Lower lobe of right lung (tissue), 2 donors: ENCODE results near the gene MAN2A1. TPM values are rescaled to one million over a fixed set of nuclear protein-coding genes. Genes with fewer than 3 reads are reported as not detected.
"Not testable (repeated sequence)": the region's sequence is repeated elsewhere in the genome, so short reads cannot be mapped to it uniquely, and the experiment has no call there.

Experiments
- ATAC-seq, 2 donors: fragments of 200-7000 bp; cut with Tn5 transposase; one replicate each; pipeline ENCODE4 v1.9.1; 2020 to 2022; ENCODE audit warnings: mild to moderate bottlenecking in 2 of 2, moderate library complexity in 2 of 2
- DNase-seq: peaks from one replicate; pipeline ENCODE4 v3.0.0-alpha.2; 2020
- H3K27ac ChIP-seq: fragments of 200-600 bp; one replicate; pipeline ENCODE4 v1.8.0; 2022
- H3K27me3 ChIP-seq: fragments of 200-600 bp; one replicate; pipeline ENCODE4 v1.8.0; 2022; ENCODE audit warnings: low read depth
- H3K36me3 ChIP-seq: fragments of 200-600 bp; one replicate; pipeline ENCODE4 v1.8.0; 2022; ENCODE audit warnings: mild to moderate bottlenecking
- H3K4me1 ChIP-seq: fragments of 200-600 bp; one replicate; pipeline ENCODE4 v1.8.0; 2022
- H3K4me3 ChIP-seq: fragments of 200-600 bp; one replicate; pipeline ENCODE4 v1.8.0; 2022; ENCODE audit warnings: mild to moderate bottlenecking
- H3K9me3 ChIP-seq: fragments of 200-600 bp; one replicate; pipeline ENCODE4 v1.8.0; 2022
- CTCF ChIP-seq: fragments of 200-600 bp; IDR thresholded peaks from one replicate; pipeline ENCODE4 v1.8.0; 2022; ENCODE audit warnings: antibody characterized with exemption, mild to moderate bottlenecking
- intact Hi-C: fragments of 100-400 bp; cut with DNase I; formaldehyde crosslinking; loops from one replicate; pipeline ENCODE4 v1.11.0; 2022
- total RNA-seq: library from RNA; stranded (reverse); fragmentation: NEBNext Ultra II Directional; extraction: Animal tissue kit (Norgen Biotek cat#: 25700); gene quantifications from one replicate; pipeline ENCODE4 v1.2.1, GENCODE V29; 2021
- donor health status: DM: no; HTN: yes; CAD: no; lungs with severe emphysema.

The MAN2A1 gene
- total RNA-seq, 1 donor from 2014 or later = 42.9 TPM

- ATAC-seq (no peak), DNase-seq (no peak)
- no peaks in the 10 kb centered on the region for H3K27me3 ChIP-seq
- no peaks in the 10 kb centered on the region for H3K9me3 ChIP-seq
- H3K27ac ChIP-seq = no peak overlapping the region
- no peak for TF ChIP-seq CTCF
- no peaks in the 10 kb centered on the region for H3K4me1 ChIP-seq
- peaks cover 36% of the 10 kb centered on the region for H3K36me3 ChIP-seq
- intact Hi-C loops = no loop called here
- H3K4me3 ChIP-seq = no peak overlapping the region
These were observed 133.9 kb downstream of the MAN2A1 start for GRCh38 chr5:109823597-109823996.

GRCh38 chr5:109825450-109825849 is 135.7 kb downstream of the MAN2A1 start:
- H3K4me1 ChIP-seq = no peaks in the 10 kb centered on the region
- H3K27me3 ChIP-seq = no peaks in the 10 kb centered on the region
- H3K27ac ChIP-seq = no peak overlapping the region
- peaks cover 22% of the 10 kb centered on the region for H3K36me3 ChIP-seq
- no peak for ATAC-seq
- intact Hi-C loops = no loop called here
- no peak for DNase-seq
- TF ChIP-seq CTCF = no peak
- H3K4me3 ChIP-seq = no peak overlapping the region
- no peaks in the 10 kb centered on the region for H3K9me3 ChIP-seq

DNA sequence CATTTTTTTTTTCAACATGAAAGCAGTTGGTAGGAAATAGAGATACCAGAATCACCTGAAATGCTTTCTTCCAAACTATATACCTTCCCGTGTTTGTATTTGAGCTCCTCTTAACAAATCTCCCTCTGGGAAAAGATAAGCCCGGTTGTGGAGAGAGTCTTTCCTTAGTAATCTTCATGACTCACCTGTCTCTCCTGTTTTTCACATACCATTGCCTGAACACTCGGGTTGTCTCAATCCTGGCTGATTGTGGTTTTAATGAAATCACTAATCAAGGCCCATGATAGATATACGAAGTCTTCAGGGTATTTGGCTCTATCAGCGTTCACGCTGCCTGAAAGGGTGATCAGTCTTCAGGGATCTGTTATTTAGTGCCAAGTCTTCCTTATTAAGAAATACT is 136.7 kb downstream of the MAN2A1 start:
- Histone ChIP-seq H3K36me3 (peaks cover 18% of the 10 kb centered on the region), H3K4me1 (no peaks in the 10 kb centered on the region), H3K27me3 (no peaks in the 10 kb centered on the region), H3K4me3 (no peak overlapping the region), H3K9me3 (no peaks in the 10 kb centered on the region), H3K27ac (no peak overlapping the region)
- ATAC-seq = no peak
- no peak for TF ChIP-seq CTCF
- intact Hi-C loops = no loop called here
- no peak for DNase-seq

DNA sequence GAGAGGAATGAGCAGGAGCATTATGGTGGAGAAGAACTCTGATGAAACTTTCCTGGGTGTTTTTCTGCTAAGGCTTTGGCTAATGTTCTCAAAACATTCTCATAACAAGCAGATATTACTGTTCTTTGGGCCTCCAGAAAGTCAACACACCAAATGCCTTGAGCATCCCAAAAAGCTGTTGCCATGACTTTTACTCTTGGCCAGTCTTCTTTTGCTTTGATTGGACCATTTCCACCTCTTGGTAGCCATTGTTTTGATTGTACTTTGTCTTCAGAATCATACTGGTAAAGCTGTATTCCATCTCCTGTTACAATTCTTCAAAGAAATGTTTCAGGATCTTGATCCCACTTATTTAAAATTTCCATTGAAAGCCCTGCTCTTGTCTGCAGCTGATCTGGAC is 139.6 kb downstream of the MAN2A1 start:
- no peak overlapping the region for H3K4me3 ChIP-seq
- no peaks in the 10 kb centered on the region for H3K4me1 ChIP-seq
- DNase-seq (no peak), ATAC-seq (no peak)
- H3K27me3 ChIP-seq = no peaks in the 10 kb centered on the region
- H3K27ac ChIP-seq = no peak overlapping the region
- intact Hi-C loops = no loop called here
- no peaks in the 10 kb centered on the region for H3K9me3 ChIP-seq
- peaks cover 9% of the 10 kb centered on the region for H3K36me3 ChIP-seq
- TF ChIP-seq CTCF = no peak

- no peaks in the 10 kb centered on the region for H3K9me3 ChIP-seq
- ATAC-seq = no peak
These were observed 141.3 kb downstream of the MAN2A1 start for GRCh38 chr5:109830955-109831502.

GRCh38 chr5:109832207-109833188 is 142.8 kb downstream of the MAN2A1 start:
- H3K9me3 ChIP-seq, H3K27me3 ChIP-seq, ATAC-seq, intact Hi-C loops, H3K4me3 ChIP-seq, H3K4me1 ChIP-seq, H3K36me3 ChIP-seq, H3K27ac ChIP-seq: not testable (repeated sequence)
- peak; percentile 34 for DNase-seq

More at GRCh38 chr5:109830955-109831502, 141.3 kb downstream of the MAN2A1 start:
- Histone ChIP-seq H3K4me3 (no peak overlapping the region), H3K27ac (no peak overlapping the region), H3K4me1 (no peaks in the 10 kb centered on the region), H3K36me3 (no peaks in the 10 kb centered on the region), H3K27me3 (no peaks in the 10 kb centered on the region)
- DNase-seq = no peak
- intact Hi-C loops = no loop called here
- TF ChIP-seq CTCF = no peak
